B cell (primary cell): ENCODE data around the gene FOXP4.

Source experiments
- EZH2 ChIP-seq: IDR thresholded peaks from 2 replicates; pipeline ENCODE4 v1.6.1; 2012; ENCODE audit warnings: borderline replicate concordance, low read depth, mild to moderate bottlenecking, moderate library complexity, low read length; ENCODE audit not compliant: insufficient read depth, poor library complexity, severe bottlenecking
- TF ChIP-seq, protein P1 (sequence below): fragments of 200-600 bp; IDR thresholded peaks from one replicate; pipeline ENCODE4 v1.8.0; 2022; ENCODE audit warnings: antibody characterized with exemption, mild to moderate bottlenecking

DNA sequence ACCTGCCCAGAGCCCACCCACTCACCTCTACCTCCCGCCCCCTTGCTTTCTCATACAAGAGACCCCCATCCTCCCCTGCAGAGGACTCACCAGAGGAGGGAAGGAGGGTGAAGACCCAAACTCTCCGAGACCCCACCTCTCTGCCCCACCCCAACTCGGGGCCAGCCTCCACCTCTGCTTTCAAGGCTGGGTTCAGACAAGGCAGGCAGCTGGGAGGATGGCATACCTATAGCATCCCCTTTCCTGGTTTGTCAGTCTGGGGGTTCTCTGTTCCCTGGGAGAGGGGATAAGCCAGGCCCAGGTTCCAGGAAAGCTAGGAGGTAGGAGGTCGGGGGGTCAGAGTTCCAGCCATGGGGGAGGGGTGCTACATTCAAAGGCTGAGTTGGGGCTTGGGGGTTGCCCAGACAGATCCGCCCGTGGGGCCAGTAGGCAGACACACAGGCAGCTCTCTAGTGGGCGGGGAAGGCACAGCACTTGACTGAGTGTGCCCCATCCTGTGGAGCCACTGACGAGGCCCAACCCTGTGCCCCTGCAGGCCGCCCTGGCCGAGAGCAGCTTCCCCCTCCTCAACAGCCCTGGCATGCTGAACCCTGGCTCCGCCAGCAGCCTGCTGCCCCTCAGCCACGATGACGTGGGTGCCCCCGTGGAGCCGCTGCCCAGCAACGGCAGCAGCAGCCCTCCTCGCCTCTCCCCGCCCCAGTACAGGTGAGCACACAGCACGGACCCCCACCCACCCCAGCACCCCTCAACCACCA is 51.2 kb downstream of the FOXP4 start:
- TF ChIP-seq, protein P1, sequence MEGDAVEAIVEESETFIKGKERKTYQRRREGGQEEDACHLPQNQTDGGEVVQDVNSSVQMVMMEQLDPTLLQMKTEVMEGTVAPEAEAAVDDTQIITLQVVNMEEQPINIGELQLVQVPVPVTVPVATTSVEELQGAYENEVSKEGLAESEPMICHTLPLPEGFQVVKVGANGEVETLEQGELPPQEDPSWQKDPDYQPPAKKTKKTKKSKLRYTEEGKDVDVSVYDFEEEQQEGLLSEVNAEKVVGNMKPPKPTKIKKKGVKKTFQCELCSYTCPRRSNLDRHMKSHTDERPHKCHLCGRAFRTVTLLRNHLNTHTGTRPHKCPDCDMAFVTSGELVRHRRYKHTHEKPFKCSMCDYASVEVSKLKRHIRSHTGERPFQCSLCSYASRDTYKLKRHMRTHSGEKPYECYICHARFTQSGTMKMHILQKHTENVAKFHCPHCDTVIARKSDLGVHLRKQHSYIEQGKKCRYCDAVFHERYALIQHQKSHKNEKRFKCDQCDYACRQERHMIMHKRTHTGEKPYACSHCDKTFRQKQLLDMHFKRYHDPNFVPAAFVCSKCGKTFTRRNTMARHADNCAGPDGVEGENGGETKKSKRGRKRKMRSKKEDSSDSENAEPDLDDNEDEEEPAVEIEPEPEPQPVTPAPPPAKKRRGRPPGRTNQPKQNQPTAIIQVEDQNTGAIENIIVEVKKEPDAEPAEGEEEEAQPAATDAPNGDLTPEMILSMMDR, result no peak
- no peak for TF ChIP-seq EZH2
